Tibial artery (tissue), 4 donors: ENCODE measurements around the gene ATP6V1C2.
"Not testable (repeated sequence)": the region's sequence is repeated elsewhere in the genome, so short reads cannot be mapped to it uniquely, and the experiment has no call there.

Experiments
- DNase-seq, 2 donors: peaks; one replicate each; pipeline ENCODE4 v3.0.0-alpha.2; 2019
- H3K27ac ChIP-seq, 2 donors: fragments of 200-600 bp; sonication (generic) in 1 of 2; 1 replicate in 1 of 2; 2 replicates in 1 of 2; pipeline ENCODE4 v1.5.1; 2018 to 2019; ENCODE audit warnings: mild to moderate bottlenecking in 1 of 2
- H3K27me3 ChIP-seq, 2 donors: fragments of 200-600 bp; sonication (generic) in 1 of 2; one replicate each; pipeline versions ENCODE4 v1.5.1 to v1.6.0; 2016 to 2019
- H3K36me3 ChIP-seq, 3 donors: fragments of 200-600 bp; sonication (generic) in 2 of 3; one replicate each; pipeline ENCODE4 v1.5.1; 2016 to 2019; ENCODE audit warnings: mild to moderate bottlenecking in 2 of 3
- H3K4me1 ChIP-seq, 4 donors: fragments of 200-600 bp; sonication (generic) in 2 of 4; 1 replicate in 3 of 4; 2 replicates in 1 of 4; pipeline ENCODE4 v1.5.1; 2016 to 2019
- H3K4me3 ChIP-seq, 2 donors: fragments of 200-600 bp; sonication (generic) in 1 of 2; 1 replicate in 1 of 2; 2 replicates in 1 of 2; pipeline ENCODE4 v1.5.1; 2018 to 2019; ENCODE audit warnings: mild to moderate bottlenecking in 2 of 2
- H3K9me3 ChIP-seq, 3 donors: fragments of 200-600 bp; sonication (generic) in 1 of 3; one replicate each; pipeline ENCODE4 v1.5.1; 2016 to 2019
- intact Hi-C: fragments of 100-400 bp; cut with DNase I; formaldehyde crosslinking; loops from one replicate; pipeline ENCODE4 v1.15.0; 2023; ENCODE audit warnings: low total_unique reads
- TF ChIP-seq, protein P1 (sequence below), 2 experiments: fragments of 200-600 bp in 1 of 2; fragments of 450-650 bp in 1 of 2; IDR thresholded peaks; one replicate each; pipeline ENCODE4 v1.5.1; 2017 to 2019; ENCODE audit warnings: antibody characterized with exemption in 2 of 2, mild to moderate bottlenecking in 1 of 2, moderate library complexity in 1 of 2

ATP6V1C2 gene

GRCh38 chr2:10777842-10778723, 56.7 kb downstream of the ATP6V1C2 start:
- intact Hi-C loops = no loop called here
- DNase-seq = no peak
- H3K36me3 ChIP-seq = peaks cover 28 to 54% (median 41%) of the 10 kb centered on the region in 3 donors

GRCh38 chr2:10778724-10779115, 57.3 kb downstream of the ATP6V1C2 start:
- TF ChIP-seq, protein P1, sequence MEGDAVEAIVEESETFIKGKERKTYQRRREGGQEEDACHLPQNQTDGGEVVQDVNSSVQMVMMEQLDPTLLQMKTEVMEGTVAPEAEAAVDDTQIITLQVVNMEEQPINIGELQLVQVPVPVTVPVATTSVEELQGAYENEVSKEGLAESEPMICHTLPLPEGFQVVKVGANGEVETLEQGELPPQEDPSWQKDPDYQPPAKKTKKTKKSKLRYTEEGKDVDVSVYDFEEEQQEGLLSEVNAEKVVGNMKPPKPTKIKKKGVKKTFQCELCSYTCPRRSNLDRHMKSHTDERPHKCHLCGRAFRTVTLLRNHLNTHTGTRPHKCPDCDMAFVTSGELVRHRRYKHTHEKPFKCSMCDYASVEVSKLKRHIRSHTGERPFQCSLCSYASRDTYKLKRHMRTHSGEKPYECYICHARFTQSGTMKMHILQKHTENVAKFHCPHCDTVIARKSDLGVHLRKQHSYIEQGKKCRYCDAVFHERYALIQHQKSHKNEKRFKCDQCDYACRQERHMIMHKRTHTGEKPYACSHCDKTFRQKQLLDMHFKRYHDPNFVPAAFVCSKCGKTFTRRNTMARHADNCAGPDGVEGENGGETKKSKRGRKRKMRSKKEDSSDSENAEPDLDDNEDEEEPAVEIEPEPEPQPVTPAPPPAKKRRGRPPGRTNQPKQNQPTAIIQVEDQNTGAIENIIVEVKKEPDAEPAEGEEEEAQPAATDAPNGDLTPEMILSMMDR (IDR thresholded peaks at IDR 0.05) = no peak
- intact Hi-C loops = no loop called here
- Histone ChIP-seq H3K36me3 (peaks cover 34 to 61% (median 46%) of the 10 kb centered on the region in 3 donors), H3K27me3 (no peaks in the 10 kb centered on the region), H3K27ac (no peak overlapping the region), H3K4me3 (no peak overlapping the region), H3K4me1 (peaks cover 0 to 4% (median 0%) of the 10 kb centered on the region in 4 donors), H3K9me3 (no peaks in the 10 kb centered on the region)
- no peak for DNase-seq

More at GRCh38 chr2:10777842-10778723, 56.7 kb downstream of the ATP6V1C2 start:
- H3K27me3 ChIP-seq = no peaks in the 10 kb centered on the region
- H3K4me3 ChIP-seq = no peak overlapping the region
- no peak overlapping the region for H3K27ac ChIP-seq
- TF ChIP-seq, protein P1 (IDR thresholded peaks at IDR 0.05) = no peak
- H3K4me1 ChIP-seq = peaks cover 0 to 5% (median 0%) of the 10 kb centered on the region in 4 donors
- no peaks in the 10 kb centered on the region for H3K9me3 ChIP-seq

- Histone ChIP-seq H3K36me3 (peaks cover 46 to 73% (median 58%) of the 10 kb centered on the region in 3 donors), H3K27me3 (no peaks in the 10 kb centered on the region), H3K27ac (no peak overlapping the region), H3K4me3 (no peak overlapping the region), H3K9me3 (no peaks in the 10 kb centered on the region), H3K4me1 (no peaks in the 10 kb centered on the region)
- DNase-seq = no peak
- TF ChIP-seq, protein P1 (IDR thresholded peaks at IDR 0.05) = no peak
- intact Hi-C loops = no loop called here
Measured at GRCh38 chr2:10779776-10780490, 58.5 kb downstream of the ATP6V1C2 start.

GRCh38 chr2:10780491-10780820, 59.0 kb downstream of the ATP6V1C2 start:
- no peaks in the 10 kb centered on the region for H3K4me1 ChIP-seq
- DNase-seq = no peak
- H3K9me3 ChIP-seq = no peaks in the 10 kb centered on the region
- H3K27me3 ChIP-seq = no peaks in the 10 kb centered on the region
- no peak overlapping the region for H3K4me3 ChIP-seq
- H3K36me3 ChIP-seq = peaks cover 51 to 78% (median 64%) of the 10 kb centered on the region in 3 donors
- intact Hi-C loops = no loop called here
- TF ChIP-seq, protein P1 (IDR thresholded peaks at IDR 0.05) = no peak
- H3K27ac ChIP-seq = no peak overlapping the region

DNA sequence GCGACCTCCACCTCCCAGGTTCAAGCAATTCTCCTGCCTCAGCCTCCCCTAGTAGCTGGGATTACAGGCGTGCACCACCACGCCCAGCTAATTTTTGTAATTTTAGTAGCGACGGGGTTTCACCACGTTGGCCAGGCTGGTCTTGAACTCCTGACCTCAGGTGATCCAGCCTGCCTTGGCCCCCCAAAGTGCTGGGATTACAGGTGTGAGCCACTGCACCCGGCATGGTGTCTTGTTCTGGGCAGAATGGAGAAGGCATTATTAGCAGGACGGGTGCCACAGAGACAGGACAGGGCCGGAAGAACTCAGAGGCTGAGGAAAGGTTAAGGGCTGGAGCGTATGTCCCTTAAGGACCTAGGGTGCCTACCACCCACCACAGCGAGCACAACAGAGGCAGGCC, 59.4 kb downstream of the ATP6V1C2 start:
- H3K36me3 ChIP-seq = peaks cover 54 to 82% (median 67%) of the 10 kb centered on the region in 3 donors
- H3K4me3 ChIP-seq, H3K4me1 ChIP-seq, H3K27me3 ChIP-seq, H3K9me3 ChIP-seq, H3K27ac ChIP-seq, DNase-seq, intact Hi-C loops: not testable (repeated sequence)

- Histone ChIP-seq H3K4me1 (no peaks in the 10 kb centered on the region), H3K27me3 (no peaks in the 10 kb centered on the region), H3K9me3 (no peaks in the 10 kb centered on the region), H3K27ac (no peak overlapping the region), H3K4me3 (no peak overlapping the region), H3K36me3 (peaks cover 63 to 91% (median 77%) of the 10 kb centered on the region in 3 donors)
- no peak for DNase-seq
- TF ChIP-seq, protein P1 (IDR thresholded peaks at IDR 0.05) = no peak
- intact Hi-C loops = no loop called here
Measured at GRCh38 chr2:10781746-10782145, 60.3 kb downstream of the ATP6V1C2 start.
